Cardiac fibroblast (primary cell): Measurements from ENCODE around the gene INSC.

ENCODE experiments used
- DNase-seq, 2 donors: peaks; one replicate each; pipeline versions ENCODE4 v3.0.0 to v3.0.0-alpha.2; 2010; ENCODE audit warnings: low read depth in 2 of 2
- H3K4me3 ChIP-seq, 2 donors: replicated peaks in 1 of 2; 1 replicate in 1 of 2; 2 replicates in 1 of 2; pipeline ENCODE4 v1.5.1; 2011; ENCODE audit warnings: low read depth in 2 of 2, low read length in 2 of 2, mild to moderate bottlenecking in 2 of 2, moderate library complexity in 1 of 2
- TF ChIP-seq, protein P1 (sequence below): IDR thresholded peaks from one replicate; pipeline ENCODE4 v1.5.1; 2011; ENCODE audit warnings: low read depth, mild to moderate bottlenecking, low read length, inconsistent platforms

INSC gene

DNA sequence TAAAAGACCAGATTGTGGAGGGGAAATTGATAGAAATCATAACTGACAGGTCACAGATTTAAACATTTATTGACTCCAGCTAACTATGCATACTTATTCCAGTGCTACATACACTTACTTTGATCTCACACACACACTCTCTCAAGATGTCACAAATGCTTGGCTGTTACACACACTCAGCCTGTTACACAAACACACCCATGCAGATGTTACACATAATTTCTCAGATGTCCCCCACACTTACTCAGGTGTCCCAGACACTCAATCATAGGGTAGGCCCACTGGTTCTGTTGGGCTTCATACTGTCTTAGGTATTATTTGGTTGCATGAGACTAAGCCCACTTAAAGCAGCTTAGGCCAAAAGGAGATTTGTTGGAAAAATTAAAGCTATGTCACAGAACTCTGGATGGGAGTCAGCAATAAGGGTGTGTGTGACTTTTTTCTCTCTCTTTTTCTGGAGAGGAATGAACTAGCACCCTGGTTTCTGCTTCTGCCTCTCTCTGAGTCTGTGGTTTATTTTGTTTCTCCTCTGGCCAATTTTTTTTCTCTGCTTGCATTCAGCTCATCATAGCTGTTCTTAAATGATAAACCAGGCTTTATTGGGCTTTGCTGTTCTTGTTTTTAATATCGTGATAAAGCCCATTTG, 179.4 kb downstream of the INSC start:
- no peak overlapping the region for H3K4me3 ChIP-seq
- TF ChIP-seq, protein P1, sequence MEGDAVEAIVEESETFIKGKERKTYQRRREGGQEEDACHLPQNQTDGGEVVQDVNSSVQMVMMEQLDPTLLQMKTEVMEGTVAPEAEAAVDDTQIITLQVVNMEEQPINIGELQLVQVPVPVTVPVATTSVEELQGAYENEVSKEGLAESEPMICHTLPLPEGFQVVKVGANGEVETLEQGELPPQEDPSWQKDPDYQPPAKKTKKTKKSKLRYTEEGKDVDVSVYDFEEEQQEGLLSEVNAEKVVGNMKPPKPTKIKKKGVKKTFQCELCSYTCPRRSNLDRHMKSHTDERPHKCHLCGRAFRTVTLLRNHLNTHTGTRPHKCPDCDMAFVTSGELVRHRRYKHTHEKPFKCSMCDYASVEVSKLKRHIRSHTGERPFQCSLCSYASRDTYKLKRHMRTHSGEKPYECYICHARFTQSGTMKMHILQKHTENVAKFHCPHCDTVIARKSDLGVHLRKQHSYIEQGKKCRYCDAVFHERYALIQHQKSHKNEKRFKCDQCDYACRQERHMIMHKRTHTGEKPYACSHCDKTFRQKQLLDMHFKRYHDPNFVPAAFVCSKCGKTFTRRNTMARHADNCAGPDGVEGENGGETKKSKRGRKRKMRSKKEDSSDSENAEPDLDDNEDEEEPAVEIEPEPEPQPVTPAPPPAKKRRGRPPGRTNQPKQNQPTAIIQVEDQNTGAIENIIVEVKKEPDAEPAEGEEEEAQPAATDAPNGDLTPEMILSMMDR = no peak
- DNase-seq = no peak

GRCh38 chr11:15295695-15296094, 181.0 kb downstream of the INSC start:
- H3K4me3 ChIP-seq = no peak overlapping the region
- TF ChIP-seq, protein P1 = no peak
- no peak for DNase-seq
